K562 (cell line): ENCODE measurements around the gene KCNV2. TPM values are rescaled to one million over a fixed set of nuclear protein-coding genes. Genes with fewer than 3 reads are reported as not detected.

ENCODE experiments used
- AFF1 ChIP-seq, 2 experiments: fragments of 450-650 bp; IDR thresholded peaks; 2 replicates each; pipeline ENCODE4 v1.6.1; 2018; ENCODE audit warnings: mild to moderate bottlenecking in 2 of 2, low read depth in 1 of 2; ENCODE audit not compliant: partially characterized antibody in 2 of 2
- BRF1 ChIP-seq: IDR thresholded peaks from 3 replicates; pipeline ENCODE4 v1.6.1; 2011; ENCODE audit warnings: borderline replicate concordance, mild to moderate bottlenecking; ENCODE audit not compliant: insufficient read length; ENCODE audit errors: extremely low read depth
- EWSR1 ChIP-seq: fragments of 450-650 bp; IDR thresholded peaks from 2 replicates; pipeline ENCODE4 v1.6.1; 2018; ENCODE audit warnings: borderline replicate concordance, mild to moderate bottlenecking, low read depth, moderate library complexity; ENCODE audit not compliant: partially characterized antibody
- KAT2B ChIP-seq: IDR thresholded peaks from one replicate; pipeline ENCODE4 v1.6.1; 2012; ENCODE audit warnings: low read depth, mild to moderate bottlenecking, control low read depth, inconsistent platforms, low read length, moderate library complexity
- SOX6 ChIP-seq: fragments of 450-650 bp; IDR thresholded peaks from 2 replicates; pipeline ENCODE4 v1.6.1; 2014; ENCODE audit warnings: mild to moderate bottlenecking
- ZNF561 ChIP-seq: fragments of 450-650 bp; formaldehyde crosslinking; conservative IDR thresholded peaks from 2 replicates; pipeline ENCODE4 v1.4.0; 2020; ENCODE audit warnings: mild to moderate bottlenecking, moderate library complexity
- polyA plus RNA-seq, 8 experiments: library from polyadenylated mRNA; depleted of rRNA in 4 of 8; stranded (reverse) in 5 of 8; unstranded in 3 of 8; fragments of >200 nt; fragmentation: Nextera tagmentation in 2 of 8; fragmentation: Illumina TruSeq in 1 of 8; extraction: Ambion mirVana in 2 of 8; extraction: Trizol in 1 of 8; gene quantifications; 2 replicates each; pipeline versions ENCODE4 v1.2.1 to v1.2.3, GENCODE V29; 2011 to 2014; ENCODE audit warnings: inconsistent platforms in 1 of 8, missing spikeins in 1 of 8
- total RNA-seq, 7 experiments: library from RNA; depleted of rRNA in 6 of 7; stranded (reverse); fragments of >200 nt in 6 of 7; fragmentation: Illumina TruSeq in 2 of 7; extraction: Trizol in 2 of 7; gene quantifications; 2 replicates each; pipeline versions ENCODE4 v1.2.1 to v1.2.3, GENCODE V29; 2011 to 2021; ENCODE audit warnings: low replicate concordance in 1 of 7

KCNV2 gene
- total and polyA plus RNA-seq, 9 of the 15 experiments (the other 6 are each of a cell fraction or from before 2014, with no cell fraction given) = 0.03 TPM; not detected in 8

DNA sequence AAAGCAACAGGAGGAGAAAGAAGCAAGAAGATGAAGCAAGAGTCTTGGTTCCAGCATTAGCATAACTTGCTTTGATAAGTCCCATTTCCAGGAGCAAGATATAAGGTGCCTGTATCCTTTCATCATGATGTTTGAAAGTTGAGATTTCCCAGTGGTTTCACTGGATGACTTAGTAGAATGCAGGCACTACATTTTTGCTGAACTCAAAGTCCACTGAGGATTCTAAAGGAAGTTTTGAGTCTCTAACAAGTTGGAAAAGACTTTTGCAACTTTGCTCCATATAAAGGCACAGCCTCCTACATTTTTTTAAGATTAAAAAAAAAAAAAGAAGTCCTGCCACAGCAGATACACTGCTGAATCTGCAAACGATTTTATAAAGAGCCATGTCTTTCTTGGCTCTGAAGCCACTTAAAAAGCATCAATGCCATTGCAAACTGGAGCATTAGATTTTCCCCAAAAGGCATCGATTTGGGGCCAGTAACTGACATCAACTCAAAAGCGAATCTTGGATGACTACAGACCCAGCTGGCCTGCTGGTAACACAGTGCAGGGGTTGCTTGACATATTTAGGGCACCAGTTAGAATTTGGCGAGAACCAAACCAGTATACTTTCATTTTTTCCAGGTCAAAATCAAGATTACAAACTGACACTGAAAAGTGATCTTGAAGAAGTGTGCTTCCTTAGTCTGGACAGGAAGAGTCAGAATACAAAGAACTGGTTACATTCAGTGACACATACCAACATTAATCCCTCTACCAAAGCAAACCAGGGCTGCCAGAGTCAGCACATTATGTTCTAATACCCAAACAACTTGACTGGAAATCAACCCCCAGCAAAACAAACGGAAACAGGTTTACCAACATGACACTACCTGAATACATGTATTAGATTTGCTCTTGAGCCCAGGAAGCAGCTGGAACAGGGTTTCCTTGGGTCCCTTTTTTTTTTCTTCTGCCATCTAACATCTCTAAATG is 39.1 kb upstream of the KCNV2 start (continued):
- TF ChIP-seq AFF1 (IDR thresholded peaks at IDR 0.05; ENCODE audit: low read depth in 1 of 2, partially characterized antibody in 2 of 2) (no peak), EWSR1 (no peak), BRF1 (no peak), ZNF561 (no peak), SOX6 (no peak), KAT2B (no peak)
- TF ChIP-seq, all 486 proteins: peak for 0
